GM12864 (cell line): Measurements from ENCODE around the gene KCTD18.

Experiments
- DNase-seq: peaks from one replicate; pipeline ENCODE4 v3.0.0-alpha.2; 2011; ENCODE audit warnings: low read depth
- H3K4me3 ChIP-seq: 2 replicates; pipeline ENCODE4 v1.5.1; 2011; ENCODE audit warnings: mild to moderate bottlenecking, low read depth, low read length, control low read depth
- TF ChIP-seq, protein P1 (sequence below): IDR thresholded peaks from 2 replicates; pipeline ENCODE4 v1.5.1; 2011; ENCODE audit warnings: low read depth, mild to moderate bottlenecking, moderate library complexity, low read length, control low read depth, inconsistent platforms; ENCODE audit errors: missing control alignments

KCTD18 gene

DNA sequence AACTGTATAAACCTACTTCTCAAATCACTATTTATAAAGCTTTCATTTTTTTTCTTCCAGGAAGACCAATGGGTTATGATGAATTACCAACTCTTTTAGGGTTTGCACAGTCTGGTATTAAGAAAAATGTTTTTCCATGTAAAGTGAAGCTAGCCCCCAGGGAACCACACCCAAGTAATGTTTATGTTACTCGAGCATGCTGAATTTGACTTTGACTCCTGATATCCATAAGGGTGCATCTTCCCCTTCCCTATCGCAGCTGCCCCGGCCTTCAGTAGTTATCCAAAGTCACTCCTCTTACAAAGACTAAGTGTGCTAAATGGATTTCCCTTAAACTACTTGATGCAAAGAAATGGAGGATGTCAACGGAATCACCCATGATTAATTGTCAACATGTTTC is 21.7 kb downstream of the KCTD18 start:
- TF ChIP-seq, protein P1, sequence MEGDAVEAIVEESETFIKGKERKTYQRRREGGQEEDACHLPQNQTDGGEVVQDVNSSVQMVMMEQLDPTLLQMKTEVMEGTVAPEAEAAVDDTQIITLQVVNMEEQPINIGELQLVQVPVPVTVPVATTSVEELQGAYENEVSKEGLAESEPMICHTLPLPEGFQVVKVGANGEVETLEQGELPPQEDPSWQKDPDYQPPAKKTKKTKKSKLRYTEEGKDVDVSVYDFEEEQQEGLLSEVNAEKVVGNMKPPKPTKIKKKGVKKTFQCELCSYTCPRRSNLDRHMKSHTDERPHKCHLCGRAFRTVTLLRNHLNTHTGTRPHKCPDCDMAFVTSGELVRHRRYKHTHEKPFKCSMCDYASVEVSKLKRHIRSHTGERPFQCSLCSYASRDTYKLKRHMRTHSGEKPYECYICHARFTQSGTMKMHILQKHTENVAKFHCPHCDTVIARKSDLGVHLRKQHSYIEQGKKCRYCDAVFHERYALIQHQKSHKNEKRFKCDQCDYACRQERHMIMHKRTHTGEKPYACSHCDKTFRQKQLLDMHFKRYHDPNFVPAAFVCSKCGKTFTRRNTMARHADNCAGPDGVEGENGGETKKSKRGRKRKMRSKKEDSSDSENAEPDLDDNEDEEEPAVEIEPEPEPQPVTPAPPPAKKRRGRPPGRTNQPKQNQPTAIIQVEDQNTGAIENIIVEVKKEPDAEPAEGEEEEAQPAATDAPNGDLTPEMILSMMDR: no peak
- DNase-seq: no peak
- H3K4me3 ChIP-seq: no peak overlapping the region

DNA sequence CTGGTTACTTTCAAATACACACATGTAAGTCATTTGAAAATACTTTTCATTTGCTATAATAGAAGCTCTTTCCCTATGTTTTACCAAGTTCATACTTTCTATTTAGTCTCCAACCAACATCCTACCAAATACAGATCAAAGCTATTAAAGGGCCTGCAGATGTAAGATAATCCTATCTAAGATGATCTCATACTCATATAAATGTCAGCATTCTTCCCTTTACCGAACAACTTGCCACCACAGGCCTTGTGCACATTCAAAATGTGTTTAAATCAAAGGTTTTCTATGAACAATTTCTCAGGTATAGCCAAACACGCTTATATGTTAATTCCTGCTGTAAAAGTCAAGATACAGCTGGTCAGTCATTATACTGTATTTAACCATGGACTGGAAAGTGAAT is 23.3 kb downstream of the KCTD18 start:
- no peak overlapping the region for H3K4me3 ChIP-seq
- TF ChIP-seq, protein P1: no peak
- DNase-seq: no peak

DNA sequence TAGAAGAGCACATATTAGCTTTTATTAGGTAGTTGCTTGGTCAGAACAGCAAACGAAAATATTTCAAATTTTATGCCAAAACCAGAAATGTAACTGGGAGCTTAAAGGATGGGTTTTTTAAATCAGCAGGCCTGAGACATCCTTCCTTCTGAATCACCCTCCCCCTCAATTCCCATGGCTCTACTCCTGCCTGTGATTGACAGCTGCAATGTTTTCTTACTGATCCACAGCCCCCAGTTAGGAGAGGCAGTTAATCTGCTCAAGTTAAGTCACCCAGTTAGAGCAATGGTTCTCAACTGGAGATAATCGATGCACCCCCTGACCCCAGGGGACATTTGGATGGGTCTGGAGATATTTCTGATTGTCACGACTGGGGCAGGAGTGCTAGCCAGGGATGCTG is 24.9 kb downstream of the KCTD18 start:
- DNase-seq: no peak
- H3K4me3 ChIP-seq: no peak overlapping the region
- TF ChIP-seq, protein P1: no peak

DNA sequence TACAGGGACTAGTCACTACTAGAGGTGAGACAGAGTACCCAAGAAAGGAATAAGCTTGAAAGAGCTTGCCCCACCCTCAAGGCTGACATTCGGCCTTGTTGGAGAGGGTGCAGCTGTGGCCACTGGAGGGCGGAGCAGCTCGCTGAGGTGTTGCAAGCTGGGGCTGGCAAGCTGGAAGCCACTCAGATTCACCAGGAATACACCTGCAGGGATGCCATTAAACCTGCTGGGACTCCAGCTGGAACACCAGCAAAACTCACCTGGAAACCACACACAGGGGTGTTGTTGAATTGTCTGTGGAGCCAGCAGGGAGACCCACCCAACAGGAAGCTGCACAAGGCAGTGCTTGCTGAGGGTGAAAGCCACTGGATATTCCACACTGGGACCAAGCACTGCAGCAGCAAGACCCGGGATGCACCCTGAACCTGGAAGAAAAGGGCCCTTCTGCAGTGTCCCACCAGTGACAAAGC is 26.1 kb downstream of the KCTD18 start:
- TF ChIP-seq, protein P1: peak; percentile 80
- no peak overlapping the region for H3K4me3 ChIP-seq
- no peak for DNase-seq

DNA sequence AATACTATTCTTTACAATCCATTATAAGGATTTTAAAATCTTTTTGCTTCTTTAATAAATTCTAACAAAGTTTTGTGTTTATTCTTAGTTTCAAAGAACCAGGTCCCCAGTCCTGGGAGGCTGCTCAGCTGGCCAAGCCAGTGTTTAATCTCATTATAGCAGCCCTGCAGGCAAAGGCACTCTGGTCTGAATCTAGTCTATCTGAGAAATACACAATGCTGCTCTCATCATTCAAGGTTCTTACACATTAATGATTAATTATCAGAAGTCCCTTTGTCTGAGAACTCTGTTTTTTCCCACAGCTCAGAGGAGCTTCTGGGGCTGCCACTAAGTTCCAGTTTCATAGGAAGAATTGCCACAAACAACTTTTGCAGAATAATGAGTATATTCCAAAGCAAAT is 27.7 kb downstream of the KCTD18 start:
- no peak for DNase-seq
- H3K4me3 ChIP-seq: no peak overlapping the region
- TF ChIP-seq, protein P1: no peak

DNA sequence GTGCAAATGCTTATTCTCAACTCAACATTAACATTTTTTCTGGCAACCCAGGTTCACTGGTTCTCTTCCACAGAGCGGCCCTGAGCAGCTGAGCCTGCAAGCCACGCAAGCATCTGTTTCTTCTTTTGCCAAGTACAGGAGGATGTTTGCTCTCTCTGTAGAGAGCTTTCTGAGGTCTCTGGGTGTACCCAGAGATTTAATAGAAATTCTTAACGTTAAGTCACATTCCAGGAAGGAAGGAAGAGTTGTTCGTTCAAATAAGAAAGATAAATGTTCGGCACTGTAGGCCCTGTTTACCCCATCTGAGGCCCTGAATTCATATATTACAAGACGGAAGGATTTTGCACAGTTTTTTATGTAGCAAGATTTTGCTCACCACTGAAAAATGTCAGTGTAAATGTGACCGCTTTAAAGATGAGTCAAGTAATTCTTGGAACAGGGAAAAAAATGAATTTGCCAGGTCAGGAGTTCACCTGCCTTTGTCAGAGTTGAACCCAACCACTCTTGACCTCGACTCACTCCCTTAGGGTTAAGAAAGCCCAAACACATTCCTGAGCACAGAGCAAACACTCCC is 30.1 kb downstream of the KCTD18 start:
- no peak overlapping the region for H3K4me3 ChIP-seq
- no peak for DNase-seq
- TF ChIP-seq, protein P1: no peak

DNA sequence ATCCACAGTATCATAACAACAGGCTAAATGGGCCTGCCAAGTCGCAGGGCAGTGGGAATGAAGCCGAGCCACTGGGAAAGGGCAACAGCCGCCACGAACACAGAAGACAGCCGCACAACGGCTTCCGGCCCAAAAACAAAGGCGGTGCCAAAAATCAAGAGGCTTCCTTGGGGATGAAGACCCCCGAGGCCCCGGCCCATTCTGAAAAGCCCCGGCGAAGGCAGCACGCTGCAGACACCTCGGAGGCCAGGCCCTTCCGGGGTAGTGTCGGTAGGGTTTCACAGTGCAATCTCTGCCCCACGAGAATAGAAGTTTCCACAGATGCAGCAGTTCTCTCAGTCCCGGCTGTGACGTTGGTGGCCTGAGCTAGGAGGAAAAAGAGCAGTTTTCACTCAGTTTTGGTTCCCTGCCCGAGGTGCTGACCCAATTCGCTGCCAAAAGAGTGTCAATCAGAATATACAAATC is 32.2 kb downstream of the KCTD18 start:
- no peak overlapping the region for H3K4me3 ChIP-seq
- TF ChIP-seq, protein P1: no peak
- DNase-seq: no peak
